Spinal cord (tissue), 10 donors: Measurements from ENCODE around the gene SPDYE6. TPM values are rescaled to one million over a fixed set of nuclear protein-coding genes. Genes with fewer than 3 reads are reported as not detected.
"Not testable (repeated sequence)": the region's sequence is repeated elsewhere in the genome, so short reads cannot be mapped to it uniquely, and the experiment has no call there.

Source experiments
- DNase-seq, 6 donors: peaks; one replicate each; pipeline versions ENCODE4 v3.0.0 to v3.0.0-alpha.2; 2013 to 2015; ENCODE audit warnings: low spot score in 6 of 6, low read depth in 4 of 6
- H3K27ac ChIP-seq: one replicate; pipeline ENCODE4 v1.5.1; 2013; ENCODE audit warnings: low read depth, low read length, control low read depth
- H3K27me3 ChIP-seq: one replicate; pipeline ENCODE4 v1.6.1; 2013; ENCODE audit warnings: low read length; ENCODE audit not compliant: control insufficient read depth, insufficient read depth
- H3K36me3 ChIP-seq: one replicate; pipeline ENCODE4 v1.6.1; 2013; ENCODE audit warnings: low read length; ENCODE audit not compliant: control insufficient read depth, insufficient read depth
- H3K4me1 ChIP-seq: one replicate; pipeline ENCODE4 v1.6.1; 2013; ENCODE audit warnings: low read length; ENCODE audit not compliant: control insufficient read depth, insufficient read depth
- H3K4me3 ChIP-seq: one replicate; pipeline ENCODE4 v1.5.1; 2013; ENCODE audit warnings: low read depth, low read length, control low read depth
- H3K9me3 ChIP-seq: one replicate; pipeline ENCODE4 v1.6.1; 2013; ENCODE audit warnings: low read length; ENCODE audit not compliant: control insufficient read depth, insufficient read depth
- WGBS: methylation state at CpG from one replicate; pipeline ENCODE4 v1.1.5; 2013; ENCODE audit warnings: missing lambda C conversion rate; ENCODE audit not compliant: insufficient coverage; 5-methylcytosine and 5-hydroxymethylcytosine counted together
- polyA plus RNA-seq, 2 donors: library from polyadenylated mRNA; unstranded; fragments of 120-200 nt; gene quantifications; one replicate each; pipeline ENCODE4 v1.2.1, GENCODE V29; 2013; ENCODE audit not compliant: insufficient read length in 2 of 2
- total RNA-seq, 2 donors: library from RNA; depleted of rRNA in 1 of 2; stranded (reverse); fragments of 120-200 nt in 1 of 2; fragments of >200 nt in 1 of 2; gene quantifications; one replicate each; pipeline versions ENCODE4 v1.2.3 to v1.2.4, GENCODE V29; 2013 to 2014
- donor health status: healthy.

Gene SPDYE6
- total and polyA plus RNA-seq, 4 donors = 16.4 TPM; not detected in 3

- not testable (repeated sequence) for H3K4me3 ChIP-seq, H3K27me3 ChIP-seq, H3K27ac ChIP-seq, H3K36me3 ChIP-seq, DNase-seq, H3K4me1 ChIP-seq, H3K9me3 ChIP-seq
- 83% methylated on average over 1 of the region's 9 CpGs for WGBS
These were observed 26.9 kb downstream of the SPDYE6 start for GRCh38 chr7:102329366-102329765.

DNA sequence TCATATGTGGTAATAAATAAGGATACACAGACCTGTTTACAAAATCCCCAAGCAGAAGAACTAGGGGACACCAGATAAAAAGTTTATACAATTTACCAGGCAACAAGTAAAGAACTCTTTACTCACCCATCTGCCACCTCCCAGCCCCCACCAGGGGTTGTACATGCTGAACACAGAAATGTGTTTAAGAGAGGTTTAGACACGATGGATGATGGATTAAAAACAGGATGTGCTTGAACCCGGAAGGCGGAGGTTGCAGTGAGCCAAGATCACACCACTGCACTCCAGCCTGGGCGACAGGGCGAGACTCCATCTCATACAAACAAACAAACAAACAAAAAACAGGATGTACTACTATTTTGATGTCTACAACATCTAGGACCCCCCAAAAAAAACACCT, 27.4 kb downstream of the SPDYE6 start:
- not testable (repeated sequence) for H3K4me1 ChIP-seq, H3K27me3 ChIP-seq, H3K27ac ChIP-seq, H3K9me3 ChIP-seq, H3K36me3 ChIP-seq, DNase-seq, H3K4me3 ChIP-seq
- no CpG with 5 or more reads among the region's 5 CpGs for WGBS

DNA sequence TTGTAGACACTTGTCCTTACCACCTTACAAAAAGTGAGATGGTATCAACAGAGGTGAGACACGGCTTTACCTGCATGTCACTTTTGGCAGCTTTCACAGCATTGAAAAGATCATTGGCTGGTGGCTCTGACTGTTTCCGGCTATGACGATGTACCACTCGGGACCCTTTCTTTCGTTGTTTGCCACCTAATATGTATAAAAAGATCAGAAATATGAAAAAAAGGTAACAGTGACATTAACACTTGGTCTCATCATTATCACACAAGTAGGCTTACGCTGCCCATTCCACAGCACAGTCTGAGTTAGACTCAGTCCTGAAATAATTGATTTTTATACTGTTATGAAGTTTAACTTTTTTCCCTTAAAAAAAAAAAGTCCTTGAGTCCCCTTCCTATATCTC, 29.1 kb downstream of the SPDYE6 start:
- not testable (repeated sequence) for DNase-seq, H3K27me3 ChIP-seq, H3K27ac ChIP-seq, H3K4me3 ChIP-seq, H3K9me3 ChIP-seq, H3K4me1 ChIP-seq, H3K36me3 ChIP-seq
- 100% methylated on average over 1 of the region's 6 CpGs for WGBS

- Histone ChIP-seq H3K36me3 (peaks cover 15% of the 10 kb centered on the region), H3K9me3 (no peaks in the 10 kb centered on the region), H3K4me1 (peaks cover 4% of the 10 kb centered on the region), H3K27me3 (no peaks in the 10 kb centered on the region), H3K4me3 (no peak overlapping the region), H3K27ac (no peak overlapping the region)
- DNase-seq = peak in 2 of 6 donors; percentile 33 to 76
- WGBS = 85% methylated on average over 5 of the region's 11 CpGs
These were observed 29.9 kb downstream of the SPDYE6 start for GRCh38 chr7:102326157-102326889.

GRCh38 chr7:102325106-102325505, 31.1 kb downstream of the SPDYE6 start:
- not testable (repeated sequence) for H3K27me3 ChIP-seq, H3K4me1 ChIP-seq, H3K9me3 ChIP-seq, H3K27ac ChIP-seq, DNase-seq, H3K4me3 ChIP-seq
- 93% methylated on average over 7 of the region's 11 CpGs for WGBS
- peaks cover 25% of the 10 kb centered on the region for H3K36me3 ChIP-seq

- WGBS = 93% methylated on average over 4 of the region's 5 CpGs
- no peak overlapping the region for H3K4me3 ChIP-seq
- H3K9me3 ChIP-seq = no peaks in the 10 kb centered on the region
- no peak for DNase-seq
- peaks cover 38% of the 10 kb centered on the region for H3K36me3 ChIP-seq
- no peaks in the 10 kb centered on the region for H3K27me3 ChIP-seq
- peaks cover 4% of the 10 kb centered on the region for H3K4me1 ChIP-seq
- H3K27ac ChIP-seq = no peak overlapping the region
These were observed 32.4 kb downstream of the SPDYE6 start for GRCh38 chr7:102323914-102324195.

DNA sequence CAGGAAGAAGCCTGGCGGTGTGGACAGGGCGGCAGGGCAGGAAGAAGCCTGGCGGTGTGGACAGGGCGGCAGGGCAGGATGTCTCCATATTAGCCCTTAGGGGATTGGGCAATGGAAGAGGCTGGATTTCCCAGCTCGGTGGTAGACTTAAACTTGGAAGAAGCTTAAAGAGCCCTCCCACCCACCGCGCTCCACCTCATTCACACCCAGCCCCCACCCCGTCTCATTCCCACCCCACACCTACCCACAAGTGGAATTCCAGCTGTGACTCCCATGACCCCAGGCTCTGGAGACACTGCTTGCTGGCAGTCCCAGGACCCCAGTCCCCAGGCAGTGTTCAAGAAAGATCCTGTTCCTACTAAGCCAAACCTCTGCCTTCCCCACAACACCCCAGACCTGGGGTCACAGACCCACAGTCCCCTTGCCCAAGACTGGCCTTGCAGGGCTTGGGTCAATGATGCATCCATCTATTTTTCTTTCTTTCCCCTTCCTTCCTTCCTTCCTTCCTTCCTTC, 34.0 kb downstream of the SPDYE6 start:
- 93% methylated on average over 5 of the region's 8 CpGs for WGBS
- no peak for DNase-seq
- Histone ChIP-seq H3K27ac (no peak overlapping the region), H3K4me3 (no peak overlapping the region), H3K36me3 (peaks cover 54% of the 10 kb centered on the region), H3K4me1 (peaks cover 10% of the 10 kb centered on the region), H3K27me3 (no peaks in the 10 kb centered on the region), H3K9me3 (no peaks in the 10 kb centered on the region)

- DNase-seq = no peak
- H3K9me3 ChIP-seq = no peaks in the 10 kb centered on the region
- WGBS = 43% methylated on average over 73 of the region's 73 CpGs
- H3K36me3 ChIP-seq = peaks cover 59% of the 10 kb centered on the region
- no peak overlapping the region for H3K27ac ChIP-seq
- peaks cover 7% of the 10 kb centered on the region for H3K4me1 ChIP-seq
- no peak overlapping the region for H3K4me3 ChIP-seq
- no peaks in the 10 kb centered on the region for H3K27me3 ChIP-seq
These were observed 34.7 kb downstream of the SPDYE6 start for GRCh38 chr7:102321351-102322201.

DNA sequence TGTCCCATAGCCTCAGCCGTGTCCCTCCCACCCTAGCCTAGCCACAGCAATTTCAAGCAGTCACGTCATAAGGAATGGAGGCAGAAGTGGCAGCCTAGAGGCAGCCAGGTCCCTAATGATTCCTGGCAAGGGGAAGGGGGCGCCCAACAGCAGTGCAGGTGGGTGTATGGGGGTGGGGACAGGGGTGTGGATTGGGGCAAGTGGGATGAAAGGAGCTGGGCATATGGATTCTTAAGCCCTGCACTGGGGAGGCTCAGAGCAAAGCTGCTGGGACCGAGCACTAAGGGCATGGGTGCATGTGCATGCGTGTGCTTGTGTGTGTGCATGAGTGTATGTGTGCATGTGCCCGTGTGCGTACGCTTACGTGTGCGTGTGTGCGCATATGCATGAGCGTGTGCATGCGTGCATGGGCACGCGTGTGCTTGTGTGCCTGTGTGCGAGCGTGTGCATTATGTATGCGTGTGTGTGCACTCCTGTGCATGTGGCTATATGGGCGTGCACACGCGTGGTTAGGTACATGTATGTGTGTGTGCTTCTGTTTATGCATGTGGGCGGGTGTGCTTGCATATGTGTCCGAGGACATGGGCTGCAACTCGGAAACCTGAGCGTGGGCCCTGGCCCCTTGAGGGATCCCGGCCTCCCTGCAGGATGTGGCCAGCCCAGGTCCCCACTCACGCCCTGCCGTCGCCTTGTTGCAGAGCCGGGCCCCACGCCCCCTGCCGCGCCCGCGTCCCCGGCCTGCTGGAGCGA, 35.5 kb downstream of the SPDYE6 start:
- Histone ChIP-seq H3K9me3 (no peaks in the 10 kb centered on the region), H3K4me3 (no peak overlapping the region), H3K36me3 (peaks cover 64% of the 10 kb centered on the region), H3K27ac (no peak overlapping the region), H3K27me3 (no peaks in the 10 kb centered on the region), H3K4me1 (peaks cover 6% of the 10 kb centered on the region)
- WGBS = 84% methylated on average over 36 of the region's 37 CpGs
- no peak for DNase-seq
